ENCODE data around the gene PHACTR1.

The PHACTR1 gene

GRCh38 chr6:13248584-13248985 lies 532.0 kb downstream of the PHACTR1 start:
- DNase-seq = no peak

GRCh38 chr6:13248994-13249393 lies 532.4 kb downstream of the PHACTR1 start:
- DNase-seq = no peak

DNA sequence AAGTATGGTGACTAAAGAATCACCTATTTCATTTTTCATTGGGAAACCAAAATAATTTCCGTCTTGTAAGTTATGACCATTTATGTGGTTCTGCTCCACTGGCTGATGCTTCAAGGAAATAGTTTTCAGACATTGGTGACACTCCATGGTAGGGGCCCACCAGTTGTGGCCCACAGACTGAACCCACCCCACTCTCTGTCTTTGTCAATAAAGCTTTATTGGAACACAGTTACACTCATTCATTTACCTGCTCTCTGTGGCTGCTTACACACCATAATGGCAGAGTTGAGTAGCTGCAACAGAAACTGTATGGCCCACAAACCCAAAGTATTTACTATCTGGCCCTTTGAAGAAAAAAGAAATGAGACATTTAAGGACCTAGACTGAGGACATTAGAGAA lies 533.2 kb downstream of the PHACTR1 start:
- DNase-seq = no peak

DNA sequence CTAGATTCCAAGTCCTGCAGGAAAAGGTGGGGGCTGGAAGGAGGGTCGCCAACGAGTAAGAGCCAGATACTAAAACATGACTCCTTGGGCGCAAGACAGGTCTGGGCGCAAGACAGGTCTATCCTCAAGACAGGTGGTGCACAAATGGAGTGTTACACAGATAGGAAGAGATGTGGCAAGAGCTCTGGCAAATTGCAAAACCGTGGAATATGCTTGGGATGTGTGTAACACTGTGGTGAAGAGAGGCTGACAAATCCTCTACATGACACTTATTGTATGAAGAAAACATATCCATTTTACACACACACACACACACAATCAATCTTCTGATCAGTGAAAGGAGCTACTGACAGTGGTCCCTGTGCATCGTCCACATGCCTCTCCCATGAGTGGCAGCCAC lies 534.1 kb downstream of the PHACTR1 start:
- no peak for DNase-seq

GRCh38 chr6:13251242-13251641 lies 534.7 kb downstream of the PHACTR1 start:
- DNase-seq = no peak

GRCh38 chr6:13252790-13253189 lies 536.2 kb downstream of the PHACTR1 start:
- no peak for DNase-seq

GRCh38 chr6:13253272-13253671 lies 536.7 kb downstream of the PHACTR1 start:
- DNase-seq = no peak

GRCh38 chr6:13256266-13257001 lies 539.9 kb downstream of the PHACTR1 start:
- DNase-seq = no peak

GRCh38 chr6:13259393-13259792 lies 542.8 kb downstream of the PHACTR1 start:
- no peak for DNase-seq

GRCh38 chr6:13260101-13260598 lies 543.6 kb downstream of the PHACTR1 start:
- DNase-seq = no peak

DNA sequence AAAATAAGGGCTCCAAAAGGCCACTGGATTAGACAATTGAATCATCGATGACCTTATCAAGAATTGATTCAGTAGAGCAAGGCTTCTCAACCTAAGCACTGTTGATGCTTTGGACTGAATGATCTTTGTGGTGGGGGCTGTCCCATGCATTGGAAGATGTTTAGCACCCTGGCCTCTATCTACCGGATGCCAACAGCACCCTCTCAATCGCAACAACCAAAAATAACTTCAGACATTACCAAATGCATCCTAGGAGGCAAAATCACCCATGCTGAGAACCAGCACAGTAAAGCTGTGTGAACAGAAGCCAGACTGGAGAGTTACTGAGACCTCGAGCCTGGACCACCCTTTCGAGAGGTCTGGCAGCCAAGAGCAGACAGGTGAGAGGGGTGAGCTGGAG lies 544.3 kb downstream of the PHACTR1 start:
- no peak for DNase-seq

GRCh38 chr6:13261464-13261994 lies 545.0 kb downstream of the PHACTR1 start:
- DNase-seq = no peak

GRCh38 chr6:13262302-13263230 lies 546.0 kb downstream of the PHACTR1 start:
- DNase-seq = no peak

DNA sequence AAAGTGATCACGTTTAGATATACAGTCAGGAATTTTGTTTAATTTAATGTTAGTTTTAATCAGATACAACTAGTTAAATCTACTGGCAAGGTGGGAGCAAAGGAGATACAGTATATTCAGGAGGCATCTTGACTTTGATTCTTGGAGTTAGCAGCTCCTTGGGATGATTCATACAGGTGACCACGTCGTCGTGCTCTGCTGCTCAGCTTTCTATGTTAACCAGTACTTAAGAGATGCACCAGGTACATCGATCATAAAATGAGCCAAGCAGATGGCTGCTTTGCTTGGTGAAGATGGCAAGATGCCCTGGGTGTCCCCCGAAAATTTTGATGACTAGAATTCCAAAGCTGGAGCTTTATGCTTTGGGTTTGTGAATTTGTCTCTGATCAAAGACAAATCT lies 547.1 kb downstream of the PHACTR1 start:
- no peak for DNase-seq

DNA sequence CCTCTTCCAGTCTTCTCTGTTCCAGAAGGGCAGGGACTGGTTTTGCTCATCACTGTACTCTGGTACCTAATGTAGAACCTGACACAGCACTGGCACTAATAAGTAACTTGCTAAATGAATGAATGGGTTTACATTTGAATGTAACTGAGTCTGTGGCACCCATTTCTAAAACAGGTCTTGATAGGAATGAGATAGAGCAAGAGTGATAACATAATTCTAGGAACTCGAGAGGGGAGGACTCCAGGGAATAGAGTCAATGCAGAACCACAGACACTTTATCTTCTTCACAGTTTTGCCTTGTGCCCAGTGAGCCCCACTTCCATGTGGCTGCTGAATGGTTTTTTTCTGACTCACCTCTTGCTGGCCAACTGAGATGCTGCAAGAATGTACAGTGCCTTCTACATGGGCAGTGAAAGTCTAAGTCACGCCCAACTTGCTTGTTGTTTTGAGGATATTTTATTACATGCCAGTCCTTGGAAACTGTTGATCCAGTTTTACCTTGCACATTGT lies 550.6 kb downstream of the PHACTR1 start:
- DNase-seq = no peak

GRCh38 chr6:13268913-13269518 lies 552.4 kb downstream of the PHACTR1 start:
- no peak for DNase-seq

DNA sequence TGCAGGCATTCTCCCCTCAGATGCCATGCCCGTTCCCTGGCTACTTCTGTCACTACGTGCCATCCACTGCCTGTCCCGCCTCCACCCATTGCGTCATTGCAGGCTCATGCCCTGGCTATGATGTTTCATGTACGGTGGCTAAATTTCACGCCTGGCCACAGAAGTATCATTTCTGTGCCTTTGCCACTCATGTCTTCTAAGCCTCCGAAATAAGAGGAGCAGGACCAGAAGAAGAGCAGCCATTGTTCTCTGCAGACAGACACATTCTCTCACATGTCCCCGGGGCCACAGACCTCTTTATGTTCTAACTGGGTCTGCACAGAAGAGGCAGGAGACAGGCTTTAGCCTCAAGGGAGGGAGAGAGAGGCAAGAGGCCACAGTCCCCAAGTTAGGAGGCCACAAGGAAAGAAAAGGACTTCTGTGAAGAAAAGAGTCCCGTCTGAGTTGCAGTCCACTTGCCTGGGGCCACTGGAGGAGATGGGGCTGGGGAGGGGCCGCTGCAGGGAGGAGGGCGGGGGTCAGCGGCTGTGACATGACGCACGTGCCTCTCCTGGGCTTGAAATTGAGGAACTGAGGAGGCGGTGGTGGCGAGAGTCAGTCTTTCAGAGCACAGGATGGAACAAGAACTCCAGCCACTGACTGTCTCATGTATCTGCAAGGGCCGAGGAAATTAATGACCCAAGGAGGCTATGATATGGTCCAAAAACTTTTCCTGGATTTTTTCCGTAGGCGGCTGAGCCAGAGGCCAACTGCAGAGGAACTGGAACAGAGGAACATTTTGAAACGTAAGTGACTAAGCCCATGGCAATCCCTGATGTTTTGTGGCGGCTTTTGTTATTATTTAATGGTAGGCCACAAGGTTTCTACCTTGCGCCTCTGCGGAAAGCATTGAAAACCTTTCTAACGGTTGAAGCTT lies 555.8 kb downstream of the PHACTR1 start:
- no peak for DNase-seq

GRCh38 chr6:13273202-13273930 lies 556.8 kb downstream of the PHACTR1 start:
- DNase-seq = no peak

DNA sequence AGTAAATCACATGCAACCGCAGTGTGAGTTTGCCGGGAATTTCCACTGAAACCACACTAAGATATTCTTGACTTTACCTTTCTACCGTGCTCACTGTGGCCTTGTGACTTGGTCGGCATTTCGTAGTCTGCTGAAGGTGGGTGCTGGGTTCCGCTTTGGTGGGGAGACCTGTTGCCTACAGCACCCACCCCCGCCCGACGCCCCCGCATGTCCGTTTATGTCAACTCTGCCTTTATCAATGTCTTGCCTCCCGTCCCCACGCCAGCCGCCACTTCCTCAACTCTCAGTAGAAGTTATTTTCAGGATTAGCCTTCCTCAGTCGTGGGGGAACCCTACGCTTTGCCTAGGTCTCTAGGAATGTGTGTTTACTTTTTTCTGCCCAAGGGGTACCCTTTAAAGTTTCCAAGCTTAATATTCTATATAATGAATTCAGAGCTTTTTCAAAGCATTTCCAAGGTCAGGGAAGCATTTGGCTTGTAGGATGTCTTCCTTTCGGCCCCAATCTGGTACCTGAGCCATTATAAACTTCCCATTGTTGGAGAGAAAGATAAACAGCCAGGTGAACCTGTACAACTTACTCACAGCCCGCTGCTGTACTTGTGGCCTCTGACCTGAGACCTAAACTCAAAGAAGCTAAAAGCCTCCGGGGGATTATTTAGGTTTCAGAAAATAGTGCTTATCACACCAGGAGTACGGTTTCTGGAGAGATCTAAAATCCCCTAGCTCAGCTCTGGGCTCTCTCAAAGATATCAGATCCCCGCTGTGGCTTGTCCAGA lies 557.6 kb downstream of the PHACTR1 start:
- DNase-seq = peak; percentile 5

DNA sequence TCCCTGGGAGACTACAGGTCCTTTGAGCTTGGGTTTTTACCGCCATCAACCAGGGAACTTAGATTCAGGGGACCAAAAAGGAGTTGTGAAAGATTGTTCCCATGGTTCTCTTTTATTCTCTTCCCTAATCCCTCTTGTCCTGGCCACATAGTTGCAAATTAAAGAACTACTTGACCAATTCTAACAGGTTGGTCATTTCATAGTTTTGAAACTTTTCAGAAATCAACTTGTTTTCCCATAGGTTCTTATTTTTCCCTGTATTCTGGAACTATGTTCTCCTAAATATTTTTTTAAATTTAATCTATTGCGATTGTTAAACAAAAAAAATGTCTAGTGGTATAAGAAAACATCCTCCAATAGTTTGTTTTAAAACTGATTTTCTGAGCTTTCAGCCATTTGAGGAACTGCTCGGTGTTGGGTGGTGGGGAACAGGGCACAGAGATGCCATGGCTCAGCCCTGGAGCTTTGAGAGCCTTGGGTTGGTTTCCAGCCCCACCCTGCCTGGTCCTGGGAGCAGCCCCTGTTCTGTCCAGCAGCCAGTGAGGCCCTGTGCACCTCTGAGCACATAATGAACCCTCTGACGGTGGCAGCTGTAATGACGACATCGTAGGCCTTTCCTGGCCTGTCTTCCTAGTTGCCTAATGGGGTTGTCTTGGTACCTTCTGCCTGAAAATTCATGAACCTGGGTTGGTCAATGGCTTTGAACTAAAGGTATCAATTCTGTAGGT lies 558.3 kb downstream of the PHACTR1 start:
- DNase-seq = no peak
